ENCODE results near the gene ZNF181.

GRCh38 chr19:34788074-34788473 is 54.0 kb downstream of the ZNF181 start:
- no peak for TF ChIP-seq CTCF (IDR thresholded peaks at IDR 0.05)
- no peak for TF ChIP-seq POLR2AphosphoS5 (IDR thresholded peaks at IDR 0.05; ENCODE audit: insufficient read depth in 1 of 2, low read depth in 1 of 2)
- TF ChIP-seq POLR2A (IDR thresholded peaks at IDR 0.05): no peak
